ENCODE measurements around the gene MESP2. TPM values are rescaled to one million over a fixed set of nuclear protein-coding genes. Genes with fewer than 3 reads are reported as not detected.

MESP2 gene
- total RNA-seq, 1 donor from 2014 or later, result not detected

- no peak for DNase-seq
Measured at GRCh38 chr15:89818287-89818686, 42.2 kb downstream of the MESP2 start.

GRCh38 chr15:89820666-89821611 lies 44.8 kb downstream of the MESP2 start:
- DNase-seq, result no peak

DNA sequence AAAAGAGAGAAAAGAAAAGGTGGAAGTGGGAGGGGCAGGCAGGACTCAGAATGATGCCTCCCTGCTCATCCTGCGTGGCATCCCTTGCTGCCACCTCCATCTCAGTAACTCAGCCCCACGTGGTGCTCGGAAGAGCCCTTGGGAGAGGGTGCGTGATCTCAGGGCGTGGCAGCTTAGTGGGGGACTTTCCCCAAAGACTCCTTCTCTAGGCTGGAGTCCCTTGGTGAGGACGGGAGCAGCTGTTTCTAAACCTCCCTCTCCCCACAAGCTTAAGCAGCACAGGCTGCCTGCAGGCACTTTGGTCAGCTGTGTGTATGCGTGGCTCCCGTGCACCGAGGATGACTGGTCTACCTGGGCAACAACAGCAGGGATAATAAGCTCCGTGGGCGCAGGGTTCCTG lies 45.9 kb downstream of the MESP2 start:
- DNase-seq, result no peak

- DNase-seq, result no peak
Measured at GRCh38 chr15:89822611-89822950, 46.4 kb downstream of the MESP2 start.

DNA sequence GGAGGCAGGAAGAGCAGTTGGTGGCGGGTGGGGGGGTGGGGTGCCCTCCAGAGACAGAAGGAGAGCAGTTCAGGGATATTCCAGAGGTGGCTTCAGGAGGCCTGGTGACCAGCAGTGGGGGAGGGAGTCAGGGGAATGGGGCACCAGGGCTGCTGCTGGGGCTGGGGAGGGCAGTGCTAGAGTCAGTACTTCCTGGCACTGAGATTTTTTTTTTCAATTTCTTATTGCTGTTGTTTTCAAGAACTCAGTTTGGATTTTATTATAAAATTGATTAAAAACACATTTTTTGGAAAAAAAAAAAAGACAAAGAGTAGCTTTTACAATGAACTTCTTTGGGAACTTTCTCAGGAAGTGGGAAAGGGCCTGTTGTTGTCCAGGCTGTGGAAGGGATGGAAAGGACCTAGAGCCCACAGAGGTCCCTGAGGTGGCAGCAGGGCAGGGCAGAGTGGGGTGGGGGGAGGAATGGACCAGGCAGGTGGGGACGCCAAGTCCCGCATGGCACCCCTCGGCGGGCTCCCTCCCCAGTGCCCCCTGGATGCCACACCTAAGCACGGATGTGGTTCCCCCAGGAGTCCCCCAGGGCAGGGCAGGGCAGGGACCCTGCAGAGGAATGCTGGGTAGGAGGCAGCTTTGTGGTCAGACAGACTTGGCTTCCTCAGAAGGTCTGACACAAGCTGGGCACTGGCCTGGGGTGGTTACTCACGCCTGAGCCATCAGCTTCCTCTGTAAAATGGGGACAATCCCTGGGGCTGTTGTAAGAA lies 47.0 kb downstream of the MESP2 start:
- no peak for DNase-seq

- no peak for DNase-seq
Measured at GRCh38 chr15:89823836-89824606, 47.9 kb downstream of the MESP2 start.

GRCh38 chr15:89824607-89824867 lies 48.4 kb downstream of the MESP2 start:
- no peak for DNase-seq

DNA sequence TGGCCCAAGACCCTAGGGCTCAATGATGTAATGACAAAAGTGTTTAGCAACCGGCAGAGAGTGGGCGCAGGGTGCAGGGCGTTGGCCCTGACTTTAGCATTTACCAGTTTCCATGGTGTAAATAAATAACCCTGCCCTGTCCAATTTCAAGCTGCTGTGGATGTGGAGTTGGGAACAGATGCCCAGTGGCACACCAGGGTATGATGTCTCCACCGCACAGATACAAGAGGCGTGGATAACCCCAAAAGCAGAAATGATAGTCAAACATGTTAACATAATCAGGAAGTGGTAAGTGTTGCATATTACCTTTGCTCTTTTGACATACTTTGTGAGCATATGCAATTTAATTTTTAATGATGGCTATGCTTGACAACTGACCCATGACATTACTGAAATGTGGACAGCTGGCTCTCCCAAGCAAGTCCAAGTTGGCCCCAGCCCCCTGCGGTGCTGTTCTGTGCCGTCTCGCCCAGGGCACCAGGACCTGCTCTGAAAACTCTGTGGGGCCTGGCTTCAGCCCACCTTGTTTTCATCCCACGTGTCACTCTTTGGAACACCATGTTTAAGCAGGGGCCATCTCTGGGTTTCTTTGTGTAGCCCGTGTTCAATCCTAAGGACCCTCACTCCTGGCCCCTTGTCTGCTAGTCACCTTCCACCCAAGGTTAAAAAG lies 49.3 kb downstream of the MESP2 start:
- no peak for DNase-seq

- DNase-seq, result no peak
Measured at GRCh38 chr15:89826671-89827655, 50.8 kb downstream of the MESP2 start.

GRCh38 chr15:89827829-89828228 lies 51.7 kb downstream of the MESP2 start:
- no peak for DNase-seq

Other genes starting within 250 kb of the MESP2 start
- 3.2 TPM for gene TICRR, start 200.9 kb upstream of the MESP2 start, total RNA-seq
- gene KIF7, start 120.9 kb upstream of the MESP2 start, total RNA-seq, result 8.2 TPM
- gene PLIN1, start 97.0 kb upstream of the MESP2 start, total RNA-seq, result not detected
- 9.3 TPM for gene PEX11A, start 85.6 kb upstream of the MESP2 start, total RNA-seq
- not detected for gene WDR93, start 85.5 kb upstream of the MESP2 start, total RNA-seq
- gene MESP1, start 25.1 kb upstream of the MESP2 start, total RNA-seq, result 0.31 TPM
- 6.2 TPM for gene ANPEP, start 38.5 kb downstream of the MESP2 start, total RNA-seq
- gene AP3S2, start 117.7 kb downstream of the MESP2 start, total RNA-seq, result 58.5 TPM
- 23.2 TPM for gene ARPIN, start 136.6 kb downstream of the MESP2 start, total RNA-seq
- 5.6 TPM for gene ZNF710, start 225.0 kb downstream of the MESP2 start, total RNA-seq